Astrocyte (in vitro differentiated cells and primary cell): Measurements from ENCODE around the gene CLCN1. TPM values are rescaled to one million over a fixed set of nuclear protein-coding genes. Genes with fewer than 3 reads are reported as not detected.

Source experiments
- DNase-seq: peaks from one replicate; pipeline ENCODE4 v3.0.0-alpha.2; 2010; ENCODE audit warnings: low read depth
- FAIRE-seq: peaks from 2 replicates; lab custom pipeline; 2011; peaks lifted over from hg19 to GRCh38; lab: Jason Lieb, UNC
- H2AFZ ChIP-seq: 2 replicates; pipeline ENCODE4 v1.6.0; 2012; ENCODE audit warnings: low read depth, low read length, inconsistent platforms
- H3K27ac ChIP-seq: 2 replicates; pipeline ENCODE4 v1.5.1; 2011; ENCODE audit warnings: low read depth, low read length, inconsistent platforms
- H3K27me3 ChIP-seq: 2 replicates; pipeline ENCODE4 v1.6.0; 2011; ENCODE audit warnings: low read length, inconsistent platforms; ENCODE audit not compliant: insufficient read depth
- H3K36me3 ChIP-seq: 2 replicates; pipeline ENCODE4 v1.5.1; 2011; ENCODE audit warnings: low read length, inconsistent platforms; ENCODE audit not compliant: insufficient read depth
- H3K4me1 ChIP-seq: 2 replicates; pipeline ENCODE4 v1.5.1; 2011; ENCODE audit warnings: low read length, inconsistent platforms; ENCODE audit not compliant: insufficient read depth
- H3K4me2 ChIP-seq: 2 replicates; pipeline ENCODE4 v1.6.0; 2012; ENCODE audit warnings: low read length, inconsistent platforms
- H3K4me3 ChIP-seq: 2 replicates; pipeline ENCODE4 v1.5.1; 2011; ENCODE audit warnings: low read depth, mild to moderate bottlenecking, low read length, inconsistent platforms; ENCODE audit not compliant: insufficient read depth
- H3K79me2 ChIP-seq: 2 replicates; pipeline ENCODE4 v1.6.0; 2012; ENCODE audit warnings: mild to moderate bottlenecking, low read length, inconsistent platforms; ENCODE audit not compliant: insufficient read depth
- H3K9ac ChIP-seq: 2 replicates; pipeline ENCODE4 v1.6.0; 2012; ENCODE audit warnings: mild to moderate bottlenecking, low read length, inconsistent platforms
- H3K9me3 ChIP-seq: 2 replicates; pipeline ENCODE4 v1.5.1; 2012; ENCODE audit warnings: low read depth, mild to moderate bottlenecking, low read length, inconsistent platforms; ENCODE audit not compliant: insufficient read depth
- H4K20me1 ChIP-seq: 2 replicates; pipeline ENCODE4 v1.6.0; 2012; ENCODE audit warnings: low read length, inconsistent platforms; ENCODE audit not compliant: insufficient read depth
- H3K27ac Mint-ChIP-seq: one replicate; pipeline ENCODE4 v1.8.0; 2021; ENCODE audit warnings: mild to moderate bottlenecking, mixed read lengths; ENCODE audit not compliant: unreplicated experiment
- H3K27me3 Mint-ChIP-seq: one replicate; pipeline ENCODE4 v1.8.0; 2021; ENCODE audit warnings: low read depth, mixed read lengths; ENCODE audit not compliant: unreplicated experiment
- H3K36me3 Mint-ChIP-seq: one replicate; pipeline ENCODE4 v1.8.0; 2021; ENCODE audit warnings: low read depth, mixed read lengths; ENCODE audit not compliant: unreplicated experiment
- H3K4me1 Mint-ChIP-seq: one replicate; pipeline ENCODE4 v1.8.0; 2021; ENCODE audit warnings: low read depth, mixed read lengths; ENCODE audit not compliant: unreplicated experiment
- H3K4me3 Mint-ChIP-seq: one replicate; pipeline ENCODE4 v1.8.0; 2021; ENCODE audit warnings: mild to moderate bottlenecking, moderate library complexity, mixed read lengths; ENCODE audit not compliant: unreplicated experiment
- H3K9me3 Mint-ChIP-seq: one replicate; pipeline ENCODE4 v1.8.0; 2021; ENCODE audit warnings: mild to moderate bottlenecking, mixed read lengths; ENCODE audit not compliant: unreplicated experiment
- EZH2 ChIP-seq: IDR thresholded peaks from 2 replicates; pipeline ENCODE4 v1.6.1; 2012; ENCODE audit warnings: mild to moderate bottlenecking, low read length, inconsistent platforms; ENCODE audit not compliant: insufficient read depth
- total RNA-seq: library from RNA; stranded (reverse); gene quantifications from 2 replicates; pipeline ENCODE4 v1.2.1, GENCODE V29; 2021
- TF ChIP-seq, protein P1 (sequence below): IDR thresholded peaks from 2 replicates; pipeline ENCODE4 v1.5.1; 2011; ENCODE audit warnings: low read depth, mild to moderate bottlenecking, inconsistent platforms, low read length, moderate library complexity; ENCODE audit not compliant: insufficient read depth

The CLCN1 gene
- total RNA-seq, 1 donor from 2014 or later, result not detected

GRCh38 chr7:143376396-143376795, 60.5 kb downstream of the CLCN1 start:
- Mint-ChIP-seq H3K4me1 (peaks cover 27% of the 10 kb centered on the region), H3K9me3 (peaks cover 3% of the 10 kb centered on the region), H3K4me3 (no peak overlapping the region), H3K36me3 (no peaks in the 10 kb centered on the region), H3K27me3 (no peaks in the 10 kb centered on the region), H3K27ac (no peak overlapping the region)
- Histone ChIP-seq H3K9ac (no peak overlapping the region), H4K20me1 (no peaks in the 10 kb centered on the region), H2AFZ (no peak overlapping the region), H3K36me3 (no peaks in the 10 kb centered on the region), H3K4me1 (peaks cover 25% of the 10 kb centered on the region), H3K4me3 (no peak overlapping the region), H3K4me2 (no peak overlapping the region), H3K9me3 (no peaks in the 10 kb centered on the region), H3K27ac (no peak overlapping the region), H3K79me2 (peaks cover 41% of the 10 kb centered on the region), H3K27me3 (no peaks in the 10 kb centered on the region)
- TF ChIP-seq, protein P1, sequence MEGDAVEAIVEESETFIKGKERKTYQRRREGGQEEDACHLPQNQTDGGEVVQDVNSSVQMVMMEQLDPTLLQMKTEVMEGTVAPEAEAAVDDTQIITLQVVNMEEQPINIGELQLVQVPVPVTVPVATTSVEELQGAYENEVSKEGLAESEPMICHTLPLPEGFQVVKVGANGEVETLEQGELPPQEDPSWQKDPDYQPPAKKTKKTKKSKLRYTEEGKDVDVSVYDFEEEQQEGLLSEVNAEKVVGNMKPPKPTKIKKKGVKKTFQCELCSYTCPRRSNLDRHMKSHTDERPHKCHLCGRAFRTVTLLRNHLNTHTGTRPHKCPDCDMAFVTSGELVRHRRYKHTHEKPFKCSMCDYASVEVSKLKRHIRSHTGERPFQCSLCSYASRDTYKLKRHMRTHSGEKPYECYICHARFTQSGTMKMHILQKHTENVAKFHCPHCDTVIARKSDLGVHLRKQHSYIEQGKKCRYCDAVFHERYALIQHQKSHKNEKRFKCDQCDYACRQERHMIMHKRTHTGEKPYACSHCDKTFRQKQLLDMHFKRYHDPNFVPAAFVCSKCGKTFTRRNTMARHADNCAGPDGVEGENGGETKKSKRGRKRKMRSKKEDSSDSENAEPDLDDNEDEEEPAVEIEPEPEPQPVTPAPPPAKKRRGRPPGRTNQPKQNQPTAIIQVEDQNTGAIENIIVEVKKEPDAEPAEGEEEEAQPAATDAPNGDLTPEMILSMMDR, result no peak
- no peak for DNase-seq
- no peak for FAIRE-seq

- DNase-seq, result no peak
- H3K27me3 Mint-ChIP-seq, result no peaks in the 10 kb centered on the region
- Histone ChIP-seq H3K79me2 (peaks cover 74% of the 10 kb centered on the region), H3K4me3 (peak overlapping the region; percentile 77), H2AFZ (no peak overlapping the region), H3K27me3 (no peaks in the 10 kb centered on the region), H3K27ac (peak overlapping the region; percentile 99), H3K9ac (peak overlapping the region; percentile 99), H3K4me1 (peaks cover 39% of the 10 kb centered on the region), H3K9me3 (no peaks in the 10 kb centered on the region), H3K36me3 (peaks cover 22% of the 10 kb centered on the region), H3K4me2 (peak overlapping the region; percentile 98), H4K20me1 (peaks cover 31% of the 10 kb centered on the region)
- H3K4me1 Mint-ChIP-seq, result peaks cover 30% of the 10 kb centered on the region
- no peak for FAIRE-seq
- H3K27ac Mint-ChIP-seq, result peak overlapping the region; percentile 98
- peak overlapping the region; percentile 94 for H3K4me3 Mint-ChIP-seq
- peaks cover 8% of the 10 kb centered on the region for H3K36me3 Mint-ChIP-seq
- peaks cover 1% of the 10 kb centered on the region for H3K9me3 Mint-ChIP-seq
- no peak for TF ChIP-seq EZH2
Observed at GRCh38 chr7:143379611-143380259, 63.8 kb downstream of the CLCN1 start.

GRCh38 chr7:143380260-143380645, 64.3 kb downstream of the CLCN1 start:
- peaks cover 1% of the 10 kb centered on the region for H3K9me3 Mint-ChIP-seq
- H3K27me3 Mint-ChIP-seq, result no peaks in the 10 kb centered on the region
- Histone ChIP-seq H3K27ac (peak overlapping the region; percentile 99), H4K20me1 (peaks cover 36% of the 10 kb centered on the region), H3K79me2 (peaks cover 79% of the 10 kb centered on the region), H3K27me3 (no peaks in the 10 kb centered on the region), H2AFZ (peak overlapping the region; percentile 72), H3K4me2 (peak overlapping the region; percentile 98), H3K9me3 (no peaks in the 10 kb centered on the region), H3K4me3 (peak overlapping the region; percentile 77), H3K36me3 (peaks cover 26% of the 10 kb centered on the region), H3K9ac (peak overlapping the region; percentile 99), H3K4me1 (peaks cover 41% of the 10 kb centered on the region)
- FAIRE-seq (no peak), DNase-seq (peak; percentile 58)
- peak overlapping the region; percentile 98 for H3K27ac Mint-ChIP-seq
- H3K4me3 Mint-ChIP-seq, result peak overlapping the region; percentile 94
- H3K4me1 Mint-ChIP-seq, result peaks cover 26% of the 10 kb centered on the region
- no peak for TF ChIP-seq EZH2
- TF ChIP-seq, protein P1, result peak; percentile 75
- peaks cover 8% of the 10 kb centered on the region for H3K36me3 Mint-ChIP-seq
